Endothelial cell of umbilical vein (primary cell): ENCODE data around the gene PLXNA4. TPM values are rescaled to one million over a fixed set of nuclear protein-coding genes. Genes with fewer than 3 reads are reported as not detected.

Experiments used
- BruUV-seq: library from RNA; stranded (reverse); fragments of 400-500 nt; replicated peaks from 2 replicates; lab custom pipeline; 2021; lab: Mats Ljungman, UMichigan
- CTCF ChIA-PET: fragments of 300-600, 350-600 bp; sonication (Branson Sonifier 250); formaldehyde crosslinking; loops from one replicate; lab custom pipeline; 2021; ENCODE audit warnings: antibody characterized with exemption, inconsistent platforms; lab: Charles Lee
- POLR2A ChIA-PET: fragments of 300-600, 350-600 bp; sonication (Branson Sonifier 250); formaldehyde crosslinking; loops from one replicate; lab custom pipeline; 2021; ENCODE audit warnings: antibody characterized with exemption, inconsistent platforms; lab: Charles Lee
- DNase-seq: peaks from one replicate; pipeline ENCODE4 v3.0.0-alpha.2; 2011; ENCODE audit warnings: low read depth, low spot score
- FAIRE-seq: peaks from 2 replicates; lab custom pipeline; 2011; peaks lifted over from hg19 to GRCh38; lab: Jason Lieb, UNC
- H2AFZ ChIP-seq: 2 replicates; pipeline ENCODE4 v1.6.0; 2012; ENCODE audit warnings: low read depth, low read length, control low read depth, inconsistent platforms
- H3K27ac ChIP-seq: 2 replicates; pipeline ENCODE4 v1.5.1; 2011; ENCODE audit warnings: low read depth, mild to moderate bottlenecking, control low read depth, low read length, moderate library complexity; ENCODE audit not compliant: insufficient read depth
- H3K27me3 ChIP-seq, 2 experiments: 2 replicates each; pipeline versions ENCODE4 v1.6.0 to v1.6.1; 2011; ENCODE audit warnings: low read length in 2 of 2, mixed read lengths in 1 of 2; ENCODE audit not compliant: control insufficient read depth in 2 of 2, insufficient read depth in 2 of 2
- H3K36me3 ChIP-seq, 2 experiments: 2 replicates in 1 of 2; 3 replicates in 1 of 2; pipeline ENCODE4 v1.5.1; 2011; ENCODE audit warnings: low read length in 2 of 2, mild to moderate bottlenecking in 1 of 2, moderate library complexity in 1 of 2; ENCODE audit not compliant: control insufficient read depth in 2 of 2, insufficient read depth in 2 of 2; ENCODE audit errors: extremely low read depth in 1 of 2
- H3K4me1 ChIP-seq: 3 replicates; pipeline ENCODE4 v1.5.1; 2011; ENCODE audit warnings: mild to moderate bottlenecking, low read length; ENCODE audit not compliant: control insufficient read depth, insufficient read depth; ENCODE audit errors: extremely low read depth
- H3K4me2 ChIP-seq: 2 replicates; pipeline ENCODE4 v1.6.1; 2011; ENCODE audit warnings: low read length, control low read depth, mixed read lengths; ENCODE audit not compliant: insufficient read depth
- H3K4me3 ChIP-seq, 3 experiments: fragments of 200-600 bp in 1 of 3; sonication (generic), shearing (Covaris generic) in 1 of 3; replicated peaks in 1 of 3; 2 replicates each; pipeline ENCODE4 v1.5.1; 2011 to 2016; ENCODE audit warnings: control low read depth in 3 of 3, low read length in 3 of 3, mild to moderate bottlenecking in 2 of 3, inconsistent platforms in 1 of 3, low read depth in 1 of 3, moderate library complexity in 1 of 3; ENCODE audit not compliant: insufficient read depth in 1 of 3
- H3K79me2 ChIP-seq: 2 replicates; pipeline ENCODE4 v1.6.0; 2012; ENCODE audit warnings: low read length, inconsistent platforms; ENCODE audit not compliant: control insufficient read depth, insufficient read depth
- H3K9ac ChIP-seq: replicated peaks from 2 replicates; pipeline ENCODE3; 2011; ENCODE audit warnings: low read length, control low read depth; ENCODE audit not compliant: insufficient read depth; ENCODE audit errors: extremely low read depth
- H3K9me1 ChIP-seq: replicated peaks from 3 replicates; pipeline ENCODE4 v1.6.0; 2011; ENCODE audit warnings: mild to moderate bottlenecking, low read length; ENCODE audit not compliant: control insufficient read depth, insufficient read depth; ENCODE audit errors: extremely low read depth
- H3K9me3 ChIP-seq: replicated peaks from 2 replicates; pipeline ENCODE4 v1.5.1; 2012; ENCODE audit warnings: low read length, inconsistent platforms; ENCODE audit not compliant: control insufficient read depth, insufficient read depth
- H4K20me1 ChIP-seq: replicated peaks from 2 replicates; pipeline ENCODE3; 2011; ENCODE audit warnings: mild to moderate bottlenecking, low read length; ENCODE audit not compliant: control insufficient read depth, insufficient read depth; ENCODE audit errors: extremely low read depth
- CTCF ChIP-seq, 2 donors: IDR thresholded peaks; 1 replicate in 1 of 2; 2 replicates in 1 of 2; pipeline ENCODE4 v1.5.1; 2011; ENCODE audit warnings: low read length in 2 of 2, mild to moderate bottlenecking in 2 of 2, moderate library complexity in 2 of 2, control low read depth in 1 of 2, inconsistent platforms in 1 of 2, low read depth in 1 of 2; ENCODE audit not compliant: insufficient read depth in 1 of 2; ENCODE audit errors: extremely low read depth in 1 of 2
- EZH2 ChIP-seq: IDR thresholded peaks from 2 replicates; pipeline ENCODE4 v1.6.1; 2012; ENCODE audit warnings: borderline replicate concordance, low read depth, mild to moderate bottlenecking, moderate library complexity, low read length, inconsistent platforms; ENCODE audit not compliant: severe bottlenecking
- FOS ChIP-seq: IDR thresholded peaks from 2 replicates; pipeline ENCODE4 v1.6.1; 2011; ENCODE audit warnings: mild to moderate bottlenecking, low read length, moderate library complexity, borderline replicate concordance; ENCODE audit not compliant: insufficient read depth
- GATA2 ChIP-seq: IDR thresholded peaks from 2 replicates; pipeline ENCODE4 v1.7.0; 2011; ENCODE audit warnings: low read depth, mild to moderate bottlenecking, moderate library complexity, mixed read lengths, low read length; ENCODE audit not compliant: insufficient read length, insufficient read depth
- JUN ChIP-seq: IDR thresholded peaks from 2 replicates; pipeline ENCODE4 v1.6.1; 2011; ENCODE audit warnings: borderline replicate concordance, low read depth; ENCODE audit not compliant: insufficient read length, insufficient read depth
- MAX ChIP-seq: IDR thresholded peaks from 2 replicates; pipeline ENCODE4 v1.6.1; 2011; ENCODE audit not compliant: insufficient read depth, insufficient read length
- MYC ChIP-seq: IDR thresholded peaks from one replicate; pipeline ENCODE4 v1.6.1; 2011; ENCODE audit warnings: mild to moderate bottlenecking, low read depth, low read length
- POLR2A ChIP-seq: IDR thresholded peaks from 2 replicates; pipeline ENCODE4 v1.6.1; 2012; ENCODE audit warnings: low read depth, mild to moderate bottlenecking, control low read depth, low read length
- POLR2AphosphoS5 ChIP-seq: IDR thresholded peaks from 2 replicates; pipeline ENCODE4 v1.6.1; 2012; ENCODE audit warnings: low read depth, mild to moderate bottlenecking, control low read depth, low read length, moderate library complexity; ENCODE audit not compliant: insufficient read depth
- dilution Hi-C: fragments of 300-500 bp; cut with MboI; formaldehyde crosslinking; loops from one replicate; pipeline ENCODE4 v1.15.0; 2019; ENCODE audit warnings: low sequenced_read_pairs; ENCODE audit not compliant: extremely low pct_ligation_motif_present
- intact Hi-C: fragments of 100-400 bp; cut with micrococcal nuclease; formaldehyde crosslinking; loops from one replicate; pipeline ENCODE4 v1.10.0; 2022
- polyA plus RNA-seq, 4 experiments: library from polyadenylated mRNA; depleted of rRNA in 3 of 4; stranded (reverse) in 3 of 4; unstranded in 1 of 4; fragments of >200 nt; gene quantifications; 2 replicates each; pipeline versions ENCODE4 v1.2.1 to v1.2.3, GENCODE V29; 2011 to 2012; ENCODE audit warnings: missing spikeins in 1 of 4
- total RNA-seq: library from RNA; stranded (reverse); gene quantifications from 2 replicates; pipeline ENCODE4 v1.2.3, GENCODE V29; 2021

The PLXNA4 gene
- total and polyA plus RNA-seq, 2 donors (not counting 3 experiments of a cell fraction or from before 2014, with no cell fraction given), result 12.1 to 20.4 TPM

- Histone ChIP-seq H2AFZ (no peak overlapping the region), H3K9me3 (no peaks in the 10 kb centered on the region), H3K27ac (no peak overlapping the region), H3K79me2 (no peaks in the 10 kb centered on the region), H3K4me3 (no peak overlapping the region), H3K36me3 (peaks cover 0 to 2% of the 10 kb centered on the region in 2 experiments), H4K20me1 (no peaks in the 10 kb centered on the region), H3K27me3 (no peaks in the 10 kb centered on the region), H3K9ac (no peak overlapping the region), H3K4me1 (peaks cover 5% of the 10 kb centered on the region), H3K4me2 (no peak overlapping the region), H3K9me1 (no peaks in the 10 kb centered on the region)
- BruUV-seq, result no TSS peak
- CTCF ChIA-PET, result interaction anchor here (1.0 to 3.2 kb wide), 3 partner anchors 74 to 187 kb away, joined by 3 to 30 read pairs (median 19); no protein-coding TSS in a partner anchor
- TF ChIP-seq MAX (no peak), GATA2 (no peak), EZH2 (no peak), JUN (no peak), CTCF (IDR thresholded peaks at IDR 0.05; ENCODE audit: extremely low read depth in 1 of 2, insufficient read depth in 1 of 2, low read depth in 1 of 2, low read length in 2 of 2) (no peak), FOS (no peak), POLR2AphosphoS5 (no peak), POLR2A (no peak), MYC (no peak)
- FAIRE-seq (no peak), DNase-seq (no peak)
- intact Hi-C loops, result no loop called here
- dilution Hi-C loops, result no loop called here
- POLR2A ChIA-PET, result no interaction called here
Measured at GRCh38 chr7:132392713-132393112, 183.6 kb downstream of the PLXNA4 start.
